NCI-H1694 (cell line): ENCODE results near the gene UCN.
A peak's percentile ranks its signal among the peaks of the same experiment; 100 is the strongest.
"Not testable (repeated sequence)": the region's sequence is repeated elsewhere in the genome, so short reads cannot be mapped to it uniquely, and the experiment has no call there.

Experiments
- DNase-seq: peaks from one replicate; lab custom pipeline; 2025; lab: John Stamatoyannopoulos, UW

The UCN gene

DNA sequence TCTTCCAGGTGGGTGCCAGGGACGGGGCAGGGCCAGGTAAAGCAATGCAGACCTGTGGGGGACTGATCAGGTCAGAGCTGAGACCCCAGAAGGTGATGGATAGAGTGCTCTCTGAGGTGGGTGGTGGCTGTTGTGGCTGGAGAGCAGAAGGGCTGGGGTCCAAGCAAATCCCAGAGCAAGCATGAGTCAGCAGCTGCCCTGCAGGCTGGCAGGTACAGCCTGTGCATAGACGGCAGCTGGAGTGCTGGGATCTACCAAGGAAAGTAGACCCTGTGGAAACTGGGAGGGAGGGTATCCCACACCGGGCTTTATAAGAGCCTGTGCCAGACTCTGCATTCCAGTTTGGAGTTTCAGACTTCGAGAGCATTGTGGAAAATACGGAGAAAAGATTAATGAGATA lies 25.4 kb downstream of the UCN start:
- DNase-seq, result no peak

DNA sequence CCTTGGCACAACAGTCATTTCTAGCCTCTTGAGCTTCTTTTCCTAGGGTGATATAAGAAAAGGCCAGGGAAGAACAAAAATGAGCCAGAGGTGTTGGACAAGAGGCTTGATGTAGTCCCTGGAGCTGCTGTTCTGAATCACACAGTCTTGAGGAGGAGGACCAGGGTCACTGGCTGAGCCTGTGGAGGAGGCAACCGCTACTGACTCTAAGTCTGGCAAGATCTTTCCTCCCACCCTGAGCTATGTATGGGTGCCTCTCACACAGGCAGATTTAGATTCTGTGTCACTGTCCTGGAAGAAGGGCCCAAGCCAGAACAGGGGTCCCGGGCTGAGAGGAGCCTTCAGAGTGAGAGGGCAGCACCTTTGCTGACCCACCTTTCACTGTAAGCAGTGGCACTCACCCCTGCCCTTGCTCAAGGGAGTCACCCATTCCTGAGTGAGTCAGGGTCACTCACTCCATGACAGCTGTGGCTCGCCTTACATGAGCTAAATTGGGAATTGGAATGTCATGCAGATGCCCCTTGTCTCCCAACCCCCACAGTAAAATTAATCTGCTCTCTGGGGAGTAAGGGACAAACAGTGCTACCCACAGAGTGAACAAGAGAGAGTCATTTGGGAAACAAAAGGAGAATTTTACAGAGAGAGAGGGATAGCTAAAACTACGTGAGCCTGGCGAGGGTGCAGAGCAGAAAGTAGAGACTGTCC lies 26.2 kb downstream of the UCN start, which contains the start of gene TRIM54:
TRIM54 (plus strand) TSS at position 575 of the 705 bp plus-strand sequence. CDS start 303 bp downstream, outside the sequence.
- DNase-seq, result no peak

- no peak for DNase-seq
Measured at GRCh38 chr2:27281442-27281841, 26.8 kb downstream of the UCN start.

DNA sequence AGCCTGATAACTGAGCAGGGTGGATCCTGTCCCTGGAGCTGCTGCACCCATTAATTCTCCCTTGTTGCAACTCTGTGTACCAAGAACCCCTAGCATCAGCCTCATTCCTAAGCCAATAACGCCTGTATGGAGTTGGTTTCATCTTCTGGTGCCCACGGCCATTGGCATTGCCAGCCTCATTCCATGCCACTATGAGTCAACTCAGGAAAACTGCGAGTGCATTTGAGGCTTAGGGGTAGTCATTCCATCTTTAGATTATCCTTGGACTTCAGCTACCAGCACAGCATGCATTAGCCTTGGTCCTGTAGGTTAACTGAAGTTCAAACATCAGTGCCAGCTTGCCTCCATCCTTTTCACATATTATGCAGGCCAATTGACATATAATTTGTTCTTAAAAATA lies 27.4 kb downstream of the UCN start:
- no peak for DNase-seq

DNA sequence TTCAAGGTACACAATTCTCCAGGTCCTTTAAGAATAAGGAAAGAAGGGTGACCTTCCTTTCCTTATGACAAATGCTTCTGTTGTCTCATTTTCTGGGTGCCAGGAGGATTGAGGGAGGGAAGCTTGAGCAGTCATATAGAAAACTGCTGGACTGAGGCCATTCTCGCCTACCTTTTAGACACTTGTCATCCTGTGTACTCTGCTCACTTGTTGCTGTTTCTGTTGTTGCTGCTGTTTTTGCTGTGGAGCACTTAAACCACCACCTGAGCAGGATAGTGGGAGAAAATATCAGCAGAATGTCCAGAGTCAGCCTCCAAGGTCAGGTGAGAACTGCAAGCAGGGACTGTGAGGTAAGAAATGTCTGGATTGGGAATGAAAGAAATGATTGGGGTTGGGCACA lies 30.2 kb downstream of the UCN start:
- no peak for DNase-seq

DNA sequence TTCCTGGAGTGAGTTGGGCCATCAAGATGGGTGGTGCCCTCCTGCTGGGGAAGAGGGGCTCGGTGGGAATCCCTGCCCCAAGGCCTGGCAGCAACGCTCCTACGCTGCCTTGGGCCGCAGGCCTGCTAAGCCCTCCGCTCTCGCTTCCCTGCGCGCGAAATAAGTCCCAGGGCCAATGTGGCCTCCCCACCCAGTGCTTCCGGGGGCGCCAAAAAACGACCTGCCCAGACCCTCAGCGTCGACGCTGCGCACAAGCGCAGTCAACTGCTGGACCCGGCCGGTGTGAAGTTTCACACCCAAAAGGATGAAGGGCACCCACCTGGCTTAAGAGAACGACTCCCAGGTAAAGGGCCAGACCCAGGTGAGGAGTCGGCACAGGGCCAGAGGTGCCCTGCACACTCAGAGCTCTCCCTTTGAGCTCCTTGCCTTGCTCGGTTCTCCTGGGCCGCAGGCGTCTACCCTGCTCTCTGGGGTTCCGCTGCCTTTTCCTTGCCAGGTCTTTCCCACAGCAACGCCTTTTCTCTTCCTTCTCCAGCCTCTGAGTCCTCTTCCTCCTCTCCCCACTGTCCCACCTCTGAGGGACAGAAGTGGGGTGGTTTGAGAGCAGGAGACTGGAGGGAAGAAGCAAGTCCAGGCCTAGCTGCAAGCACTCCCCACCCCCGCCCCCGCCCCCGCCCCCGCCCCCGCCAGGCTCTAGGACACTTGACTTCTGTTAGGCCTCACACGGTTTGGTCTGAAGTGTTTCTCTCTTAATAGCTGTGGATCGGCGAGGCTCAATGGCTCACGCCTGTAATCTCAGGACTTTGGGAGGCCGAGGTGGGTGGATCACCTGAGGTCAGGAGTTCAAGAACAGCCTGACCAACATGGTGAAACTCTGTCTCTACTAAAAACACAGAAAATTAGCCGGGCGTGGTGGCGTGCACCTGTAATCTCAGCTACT lies 32.8 kb downstream of the UCN start, which contains the start of gene DNAJC5G:
DNAJC5G (plus strand) TSS at position 223 of the 940 bp plus-strand sequence. CDS start 1,296 bp downstream, outside the sequence.
- no peak for DNase-seq

DNA sequence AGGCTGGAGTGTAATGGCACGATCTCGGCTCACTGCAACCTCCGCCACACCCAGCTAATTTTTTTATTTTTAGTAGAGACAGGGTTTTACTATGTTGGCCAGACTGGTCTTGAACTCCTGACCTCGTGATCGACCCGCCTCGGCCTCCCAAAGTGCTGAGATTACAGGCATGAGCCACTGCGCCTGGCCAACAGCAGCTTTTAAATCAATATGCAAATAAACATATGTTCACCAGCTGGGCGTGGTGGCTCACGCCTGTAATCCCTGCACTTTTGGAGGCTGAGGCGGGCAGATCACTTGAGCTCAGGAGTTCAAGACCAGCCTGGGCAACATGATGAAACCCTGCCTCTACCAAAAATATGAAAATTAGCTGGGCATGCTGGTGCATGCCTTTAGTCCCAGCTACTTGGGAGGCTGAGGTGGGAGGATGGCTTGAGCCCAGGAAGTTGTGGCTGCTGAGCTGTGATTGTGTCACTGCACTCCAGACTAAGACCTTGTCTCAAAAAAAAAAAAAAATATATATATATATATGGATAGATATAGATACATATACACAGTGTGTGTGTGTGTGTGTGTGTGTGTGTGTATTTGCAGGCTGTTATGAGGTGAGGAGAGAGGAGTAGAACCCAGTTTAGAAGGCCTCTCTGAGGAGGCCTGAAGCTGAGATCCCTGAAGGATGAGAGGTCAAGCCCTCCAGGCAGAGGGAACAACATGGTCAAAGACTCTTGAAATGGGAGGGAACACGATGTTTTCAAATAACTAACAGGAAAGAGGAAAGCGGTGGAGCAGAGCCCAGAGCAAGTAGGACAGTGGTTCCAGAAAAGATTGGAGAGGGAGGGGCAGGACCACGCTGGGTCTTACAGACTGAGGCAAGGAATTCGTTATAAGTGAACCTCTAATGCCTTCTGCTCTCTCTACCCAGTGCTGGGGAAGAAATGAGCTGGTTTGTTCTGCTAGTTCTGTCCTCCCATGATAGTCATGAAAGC lies 35.4 kb downstream of the UCN start:
- not testable (repeated sequence) for DNase-seq

GRCh38 chr2:27271631-27272340 lies 36.5 kb downstream of the UCN start:
- no peak for DNase-seq

GRCh38 chr2:27270670-27271069 lies 37.6 kb downstream of the UCN start:
- DNase-seq, result no peak

- no peak for DNase-seq
Measured at GRCh38 chr2:27270131-27270530, 38.1 kb downstream of the UCN start.

DNA sequence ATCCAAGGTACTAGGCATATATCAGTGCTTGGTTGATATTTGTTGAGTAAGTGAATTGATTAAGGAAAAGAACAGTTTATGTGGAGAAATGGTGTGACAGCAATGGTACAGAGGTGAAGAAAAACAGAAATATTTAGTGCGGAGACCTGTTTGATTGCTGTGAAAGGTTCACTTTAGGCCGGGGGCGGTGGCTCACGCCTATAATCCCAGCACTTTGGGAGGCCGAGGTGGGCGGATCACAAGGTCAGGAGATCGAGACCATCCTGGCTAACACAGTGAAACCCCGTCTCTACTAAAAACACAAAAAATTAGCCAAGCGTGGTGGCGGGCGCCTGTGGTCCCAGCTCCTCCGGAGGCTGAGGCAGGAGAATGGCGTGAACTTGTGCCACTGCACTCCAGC lies 39.9 kb downstream of the UCN start:
- DNase-seq, result not testable (repeated sequence)

GRCh38 chr2:27265536-27265870 lies 42.7 kb downstream of the UCN start:
- DNase-seq, result no peak

- DNase-seq, result peak; percentile 52
Measured at GRCh38 chr2:27264753-27265535, 43.3 kb downstream of the UCN start.

GRCh38 chr2:27264253-27264752 lies 43.9 kb downstream of the UCN start:
- no peak for DNase-seq

GRCh38 chr2:27263287-27264252 lies 44.7 kb downstream of the UCN start:
- DNase-seq, result no peak

GRCh38 chr2:27262379-27263286 lies 45.6 kb downstream of the UCN start, which contains the start of gene SLC30A3:
Gene SLC30A3, minus strand, starts transcription at chr2:27263047. Its CDS starts 141 bp downstream, at chr2:27262906.
- peak; percentile 10 for DNase-seq

DNA sequence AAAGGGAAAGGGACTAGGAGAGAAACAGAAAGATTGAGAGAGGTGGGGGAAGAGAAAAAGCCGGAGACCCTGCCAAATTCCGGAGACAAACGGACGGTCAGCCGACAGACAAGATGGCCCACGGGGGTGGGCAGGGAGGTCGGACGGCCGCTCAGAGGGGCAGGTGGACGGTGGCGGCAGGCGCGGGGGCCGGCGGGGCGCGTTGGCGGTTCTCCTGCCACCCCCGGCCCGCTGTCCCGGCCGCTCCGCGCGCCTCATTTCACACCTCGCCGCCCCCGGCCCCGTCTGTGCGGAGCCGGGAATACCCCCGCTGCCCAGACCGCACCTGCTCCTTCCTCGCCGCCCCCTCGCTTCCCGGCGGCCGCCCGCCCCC lies 46.3 kb downstream of the UCN start:
- DNase-seq, result no peak
